Stimulated activated CD8-positive, alpha-beta memory T cell treated with anti-CD3 and anti-CD28 coated beads, Interleukin-12 subunit alpha, Interleukin-12 subunit beta, amount 100 ng/mL, for 1 hour (primary cell): ENCODE data around the gene ELP1.
"Not testable (repeated sequence)": the region's sequence is repeated elsewhere in the genome, so short reads cannot be mapped to it uniquely, and the experiment has no call there.

Source experiments
- DNase-seq: peaks from one replicate; pipeline ENCODE4 v3.0.0-alpha.2; 2020; ENCODE audit warnings: low read depth

The ELP1 gene, protein sequence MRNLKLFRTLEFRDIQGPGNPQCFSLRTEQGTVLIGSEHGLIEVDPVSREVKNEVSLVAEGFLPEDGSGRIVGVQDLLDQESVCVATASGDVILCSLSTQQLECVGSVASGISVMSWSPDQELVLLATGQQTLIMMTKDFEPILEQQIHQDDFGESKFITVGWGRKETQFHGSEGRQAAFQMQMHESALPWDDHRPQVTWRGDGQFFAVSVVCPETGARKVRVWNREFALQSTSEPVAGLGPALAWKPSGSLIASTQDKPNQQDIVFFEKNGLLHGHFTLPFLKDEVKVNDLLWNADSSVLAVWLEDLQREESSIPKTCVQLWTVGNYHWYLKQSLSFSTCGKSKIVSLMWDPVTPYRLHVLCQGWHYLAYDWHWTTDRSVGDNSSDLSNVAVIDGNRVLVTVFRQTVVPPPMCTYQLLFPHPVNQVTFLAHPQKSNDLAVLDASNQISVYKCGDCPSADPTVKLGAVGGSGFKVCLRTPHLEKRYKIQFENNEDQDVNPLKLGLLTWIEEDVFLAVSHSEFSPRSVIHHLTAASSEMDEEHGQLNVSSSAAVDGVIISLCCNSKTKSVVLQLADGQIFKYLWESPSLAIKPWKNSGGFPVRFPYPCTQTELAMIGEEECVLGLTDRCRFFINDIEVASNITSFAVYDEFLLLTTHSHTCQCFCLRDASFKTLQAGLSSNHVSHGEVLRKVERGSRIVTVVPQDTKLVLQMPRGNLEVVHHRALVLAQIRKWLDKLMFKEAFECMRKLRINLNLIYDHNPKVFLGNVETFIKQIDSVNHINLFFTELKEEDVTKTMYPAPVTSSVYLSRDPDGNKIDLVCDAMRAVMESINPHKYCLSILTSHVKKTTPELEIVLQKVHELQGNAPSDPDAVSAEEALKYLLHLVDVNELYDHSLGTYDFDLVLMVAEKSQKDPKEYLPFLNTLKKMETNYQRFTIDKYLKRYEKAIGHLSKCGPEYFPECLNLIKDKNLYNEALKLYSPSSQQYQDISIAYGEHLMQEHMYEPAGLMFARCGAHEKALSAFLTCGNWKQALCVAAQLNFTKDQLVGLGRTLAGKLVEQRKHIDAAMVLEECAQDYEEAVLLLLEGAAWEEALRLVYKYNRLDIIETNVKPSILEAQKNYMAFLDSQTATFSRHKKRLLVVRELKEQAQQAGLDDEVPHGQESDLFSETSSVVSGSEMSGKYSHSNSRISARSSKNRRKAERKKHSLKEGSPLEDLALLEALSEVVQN (N-terminal part only)

DNA sequence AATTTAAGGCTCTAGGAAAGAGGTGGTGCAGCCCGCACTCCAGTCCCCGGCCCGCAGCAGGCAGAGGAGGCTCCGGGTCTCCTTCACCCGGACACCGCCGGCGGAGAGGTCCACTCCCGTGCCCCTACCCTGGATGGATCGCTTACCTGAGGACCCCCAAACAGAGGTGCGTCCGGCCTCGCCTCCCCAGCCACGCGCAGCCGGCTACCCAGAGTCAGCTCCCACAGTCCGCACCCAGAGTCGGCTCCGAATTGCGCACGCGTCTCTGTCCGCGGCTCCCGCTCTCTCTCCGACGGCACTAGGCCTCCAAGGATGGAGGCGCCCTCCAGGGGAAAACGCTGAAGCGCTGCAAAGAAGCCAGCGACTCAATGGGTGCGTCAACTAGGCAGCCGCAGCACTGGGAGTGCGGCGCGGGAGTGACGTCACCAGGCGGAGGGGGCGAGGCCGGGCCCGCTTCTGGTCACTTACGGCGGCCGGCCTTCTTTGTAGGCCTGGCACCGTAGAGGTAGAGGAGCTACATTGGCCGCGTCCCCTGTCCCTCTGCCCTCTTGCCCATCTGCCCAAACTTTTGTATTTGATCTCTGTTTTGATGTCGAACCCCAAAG is at the start of gene ELP1:
TSS of gene ELP1 (minus strand) at position 407 of the 605 bp plus-strand sequence. CDS start 2,978 bp downstream, outside the sequence.
- peak; percentile 87 for DNase-seq

DNA sequence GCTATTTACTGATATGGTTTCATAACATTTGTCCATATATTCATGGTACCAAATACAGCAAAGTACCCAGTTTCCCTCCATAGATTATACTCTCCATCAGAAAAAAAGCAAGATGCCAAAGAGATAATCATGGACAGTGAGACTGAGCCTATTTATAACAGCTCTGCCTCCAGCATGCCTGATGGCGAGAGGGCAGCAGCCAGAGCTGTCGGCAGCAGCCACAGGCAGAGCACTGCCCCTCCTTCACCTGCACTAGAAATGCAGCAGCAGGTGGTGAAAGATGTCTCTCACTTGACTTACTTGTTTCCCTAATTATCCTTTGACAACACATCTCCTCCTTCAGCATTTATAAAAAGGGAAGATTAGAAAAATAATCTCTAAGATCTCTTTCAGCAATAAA is 47.0 kb upstream of the ELP1 start:
- no peak for DNase-seq

DNA sequence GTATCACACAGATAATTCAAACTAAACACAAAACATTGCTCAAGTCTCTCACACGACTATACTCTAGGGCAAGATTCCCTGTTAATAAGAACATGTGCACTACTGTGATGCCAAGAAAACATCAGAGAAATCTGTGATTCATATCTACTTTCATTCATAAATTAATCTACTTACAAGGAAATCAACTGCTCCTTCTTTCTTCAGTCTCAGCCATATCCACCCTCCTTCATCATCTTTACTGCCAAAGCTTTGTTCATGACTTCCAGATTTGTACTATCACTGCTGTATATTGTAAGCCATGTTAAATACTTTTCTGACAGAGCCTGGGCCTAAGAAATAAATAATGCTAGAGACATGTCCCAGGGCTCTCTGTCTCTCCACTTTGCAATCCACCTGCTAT is 44.3 kb upstream of the ELP1 start:
- DNase-seq = no peak

DNA sequence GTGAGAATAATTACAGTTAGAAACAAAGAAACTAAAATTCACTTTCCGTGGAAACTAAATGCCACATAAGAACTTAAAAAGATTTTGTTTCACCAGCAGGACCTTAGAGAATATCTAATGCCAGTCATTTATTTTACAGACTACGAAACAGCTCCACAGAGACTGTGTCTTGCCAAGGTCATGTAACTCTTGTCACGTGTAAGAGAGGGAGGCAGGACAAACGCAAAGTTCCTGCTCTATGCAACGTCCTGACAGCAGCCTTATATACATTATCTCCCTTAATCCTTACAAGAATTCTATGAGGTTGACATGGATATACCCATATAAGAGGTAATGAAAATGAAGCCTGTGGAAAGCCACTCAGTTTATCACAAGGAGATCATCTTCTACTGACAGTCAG is 40.0 kb upstream of the ELP1 start:
- no peak for DNase-seq

DNA sequence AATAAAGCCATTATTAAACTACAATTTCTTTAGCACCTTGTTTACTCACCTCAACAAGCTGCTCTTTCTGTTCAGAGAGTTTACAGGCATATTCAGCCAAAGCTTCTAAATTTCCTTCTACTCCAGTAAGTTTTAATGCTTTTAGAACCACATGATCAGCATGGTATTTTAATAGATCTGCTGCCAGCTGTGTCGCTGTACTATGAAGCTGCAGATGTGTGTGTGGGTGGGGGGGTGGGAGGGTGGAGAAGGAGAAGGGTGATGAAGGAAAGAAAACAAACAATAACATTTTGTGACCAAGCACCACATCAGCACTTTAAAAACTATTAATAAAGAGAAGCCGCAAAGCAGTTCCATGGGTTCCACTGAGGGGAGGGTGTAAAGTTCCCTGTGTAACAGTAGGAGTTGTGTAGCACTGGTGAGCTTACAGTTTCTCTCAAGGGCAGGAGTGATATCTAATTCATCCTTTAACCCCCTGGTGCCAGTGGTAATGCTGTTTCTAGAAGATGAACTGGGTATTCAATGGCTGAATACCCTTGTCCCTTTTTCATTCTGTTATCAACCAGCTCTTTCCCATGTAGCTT is 38.8 kb upstream of the ELP1 start:
- DNase-seq = no peak

DNA sequence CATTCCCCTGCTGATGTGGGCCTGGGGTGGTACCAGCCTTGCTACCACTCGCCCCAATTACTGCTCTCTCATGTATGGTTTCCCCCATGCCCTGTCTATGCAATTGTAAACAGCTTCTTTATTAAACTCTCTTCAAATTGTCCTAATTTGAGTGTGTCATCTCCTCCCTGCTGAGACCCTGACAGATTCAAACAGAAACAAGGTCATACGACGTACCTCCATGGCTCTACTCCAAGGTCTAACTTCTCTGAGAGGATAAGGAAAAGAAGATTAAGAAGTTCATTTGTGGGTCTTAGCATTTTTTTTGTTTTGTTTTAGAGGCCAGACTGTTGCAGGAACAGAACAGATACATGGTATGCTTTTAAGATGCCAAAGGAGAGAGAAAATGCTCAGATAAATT is 38.3 kb upstream of the ELP1 start:
- DNase-seq = no peak

DNA sequence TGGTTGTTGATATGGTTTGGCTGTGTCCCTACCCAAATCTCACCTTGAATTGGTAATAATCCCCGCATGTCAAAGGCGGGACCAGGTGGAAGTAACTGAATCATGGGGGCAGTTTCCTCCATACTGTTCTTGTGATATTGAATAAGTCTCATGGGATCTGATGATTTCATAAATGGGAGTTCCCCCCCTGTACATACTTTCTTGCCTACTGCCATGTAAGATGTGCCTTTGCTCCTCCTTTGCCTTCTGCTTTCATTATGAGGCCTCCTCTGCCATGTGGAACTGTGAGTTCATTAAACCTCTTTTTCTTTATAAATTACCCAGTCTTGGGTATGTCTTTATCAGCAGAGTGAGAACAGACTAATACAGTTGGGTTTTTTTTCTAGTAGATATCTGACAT is 37.5 kb upstream of the ELP1 start:
- not testable (repeated sequence) for DNase-seq

DNA sequence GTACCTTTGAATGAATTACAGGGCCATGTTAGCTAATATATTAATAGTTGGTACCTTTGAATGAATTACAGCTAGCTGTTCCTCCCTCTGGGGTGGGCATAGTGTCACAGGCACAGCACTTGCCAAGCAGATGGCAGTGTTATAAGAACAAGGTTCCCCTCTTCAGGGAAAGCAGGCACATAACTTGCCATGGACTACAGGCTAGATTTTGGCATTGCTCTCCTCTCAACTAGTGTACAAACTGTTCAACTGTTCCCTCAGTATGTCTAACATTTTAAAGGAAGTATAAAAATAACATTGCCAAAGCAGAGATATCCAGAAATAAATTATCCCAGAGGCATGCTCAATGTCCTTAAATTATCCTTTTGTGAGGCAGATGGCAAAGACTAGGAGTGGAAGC is 34.0 kb upstream of the ELP1 start:
- DNase-seq = no peak

DNA sequence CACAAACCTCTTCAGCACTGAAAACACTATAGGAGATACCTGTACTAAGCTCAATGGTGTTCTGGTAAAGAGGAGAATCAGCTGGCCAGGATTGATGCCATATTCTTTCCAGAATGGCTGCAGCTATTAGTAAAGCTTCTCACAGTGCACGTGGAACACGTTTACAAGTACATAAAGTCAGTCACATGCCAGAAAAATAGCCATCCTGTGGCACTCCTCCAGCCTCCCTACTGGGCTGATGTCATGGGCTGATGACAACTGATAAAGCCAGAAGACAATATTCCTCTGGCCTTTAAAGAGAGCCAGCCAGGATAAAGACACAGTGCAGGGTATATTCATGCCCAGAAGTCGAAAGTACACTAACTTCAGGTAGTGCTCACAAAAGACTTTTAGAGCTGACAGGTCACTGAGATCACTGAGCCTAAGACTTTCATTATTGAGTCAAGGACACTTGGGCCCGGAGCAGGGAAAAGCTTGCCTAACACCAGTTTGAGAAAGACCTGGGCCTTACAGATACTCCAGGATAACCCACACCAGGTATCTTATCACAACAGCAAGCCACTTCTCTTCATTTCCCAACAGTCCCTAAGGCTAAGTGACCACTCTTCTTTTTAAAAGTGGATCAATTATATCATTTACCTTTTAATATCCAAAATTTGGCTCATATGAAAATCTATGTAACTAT is 29.7 kb upstream of the ELP1 start:
- DNase-seq = no peak

DNA sequence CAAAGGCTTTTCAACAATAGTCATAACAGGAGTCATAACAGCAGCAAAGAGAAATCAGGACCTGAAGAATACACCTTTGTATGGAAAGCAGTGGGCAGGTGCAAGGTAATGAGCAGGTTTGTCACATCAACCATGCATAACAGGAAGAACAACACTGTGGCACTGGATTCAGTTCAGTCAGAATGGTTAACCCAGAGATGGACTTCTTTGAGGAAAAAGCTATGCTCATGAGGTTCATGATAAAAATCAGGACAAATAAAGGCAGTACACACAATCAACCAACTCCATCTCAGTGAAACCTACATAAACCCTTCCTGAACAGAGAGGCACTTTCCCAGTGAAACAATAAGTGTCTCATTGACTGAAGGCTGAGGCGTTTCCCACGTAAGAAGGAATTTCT is 27.2 kb upstream of the ELP1 start:
- no peak for DNase-seq

DNA sequence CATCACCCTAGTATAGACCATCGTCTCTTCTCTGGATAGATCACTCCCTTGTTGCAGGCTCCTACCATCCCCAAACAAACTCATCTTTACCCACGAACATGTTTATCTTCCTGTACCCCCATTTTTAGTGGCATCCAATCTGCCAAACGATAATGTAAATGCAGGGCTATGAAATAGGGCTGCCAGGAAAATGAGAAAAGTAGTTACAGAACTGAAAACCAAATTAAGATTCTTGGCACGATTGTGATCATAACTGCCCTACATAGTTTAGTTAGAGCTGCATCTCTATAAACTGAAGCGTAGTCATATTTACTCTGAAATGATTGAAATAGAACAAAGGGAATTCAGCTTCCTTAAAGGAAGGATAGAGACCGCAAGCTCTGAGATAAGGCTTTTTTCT is 26.4 kb upstream of the ELP1 start:
- DNase-seq = no peak

DNA sequence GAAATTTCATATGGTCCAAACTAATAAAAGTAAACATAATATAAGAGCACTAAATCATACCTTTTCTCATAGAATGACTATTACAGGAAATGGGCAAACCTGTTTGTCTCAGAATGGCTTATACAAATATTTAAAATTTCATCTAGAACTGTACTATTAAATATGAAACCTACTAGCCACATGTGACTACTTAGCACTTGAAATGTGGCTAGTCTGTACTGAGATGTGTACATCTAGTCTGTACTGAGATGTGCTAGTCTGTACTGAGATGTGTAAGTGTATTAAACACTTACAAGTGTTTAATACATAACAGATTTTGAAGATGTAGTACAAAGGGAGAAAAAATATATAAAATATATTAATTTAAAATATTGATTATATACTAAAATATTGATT is 22.7 kb upstream of the ELP1 start:
- no peak for DNase-seq

DNA sequence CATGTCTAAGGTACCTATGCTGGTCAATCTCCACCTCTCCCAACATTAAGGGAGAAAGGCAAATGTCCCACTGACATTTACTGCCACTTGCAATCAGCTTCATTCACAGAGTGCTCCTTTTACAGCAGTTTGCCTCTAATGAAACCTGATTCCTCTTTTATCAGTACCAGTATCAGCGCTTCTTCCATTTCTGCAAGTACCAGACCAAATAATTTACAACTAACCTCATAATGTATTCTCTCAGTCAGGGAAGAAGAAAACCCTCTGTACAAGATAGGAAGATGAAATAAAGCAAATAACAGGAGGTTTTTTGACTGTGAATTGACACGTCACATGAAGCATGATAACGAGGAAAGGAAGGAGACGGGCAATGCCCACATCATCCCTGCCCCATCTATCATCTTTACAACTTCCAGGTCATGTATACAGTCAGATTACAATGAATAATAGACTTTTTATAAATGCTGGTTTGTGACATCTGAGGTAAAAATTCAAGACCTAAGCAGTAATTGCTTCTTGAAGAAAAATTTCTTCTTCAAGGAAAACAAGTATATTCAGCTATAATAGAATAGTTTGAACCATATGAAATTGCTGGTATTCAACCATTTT is 22.2 kb upstream of the ELP1 start:
- no peak for DNase-seq

DNA sequence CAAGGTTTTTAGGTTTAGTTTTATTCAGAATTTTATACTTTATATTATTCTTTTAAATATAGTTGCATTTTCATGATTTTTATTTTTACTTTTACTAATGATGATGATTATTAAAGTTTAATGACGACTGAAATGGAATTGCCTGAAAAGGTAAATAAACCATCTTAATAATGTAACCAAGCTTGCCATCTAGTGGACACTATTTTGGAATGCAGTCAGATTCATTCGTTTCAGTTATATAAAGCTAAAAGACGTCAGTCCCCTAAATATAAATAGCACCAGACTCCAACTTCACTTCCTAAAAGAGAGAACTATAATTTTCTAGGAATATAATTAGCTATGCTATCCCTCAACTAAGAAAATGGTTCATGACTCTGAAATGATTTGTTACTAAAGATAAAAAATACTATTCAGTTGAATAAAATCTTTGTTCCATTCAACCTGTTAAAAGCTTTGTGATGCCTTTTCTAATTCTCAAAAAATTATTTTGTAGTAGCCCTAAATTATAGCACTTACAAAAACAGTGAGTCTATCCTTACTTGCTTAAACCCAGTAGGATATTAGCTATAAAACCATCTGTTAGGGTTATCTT is 20.2 kb upstream of the ELP1 start:
- DNase-seq = no peak

DNA sequence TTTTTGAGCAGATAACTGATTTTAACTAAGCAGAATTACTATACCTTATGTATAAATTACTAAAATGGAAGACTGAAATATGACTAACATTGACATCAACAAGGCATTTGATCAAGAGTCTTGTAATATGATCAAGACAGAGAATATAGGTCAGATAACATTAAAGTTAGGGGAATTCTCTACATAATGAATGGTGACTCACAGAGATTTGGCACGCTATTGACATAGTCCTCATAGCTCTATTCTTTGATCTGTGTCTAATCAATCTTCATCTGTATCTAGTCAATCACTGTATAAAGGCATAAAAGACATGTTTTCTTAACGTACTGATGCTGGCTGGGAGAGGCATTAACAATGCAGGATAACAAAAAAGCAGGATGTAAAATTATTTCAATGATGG is 17.7 kb upstream of the ELP1 start:
- DNase-seq = no peak

DNA sequence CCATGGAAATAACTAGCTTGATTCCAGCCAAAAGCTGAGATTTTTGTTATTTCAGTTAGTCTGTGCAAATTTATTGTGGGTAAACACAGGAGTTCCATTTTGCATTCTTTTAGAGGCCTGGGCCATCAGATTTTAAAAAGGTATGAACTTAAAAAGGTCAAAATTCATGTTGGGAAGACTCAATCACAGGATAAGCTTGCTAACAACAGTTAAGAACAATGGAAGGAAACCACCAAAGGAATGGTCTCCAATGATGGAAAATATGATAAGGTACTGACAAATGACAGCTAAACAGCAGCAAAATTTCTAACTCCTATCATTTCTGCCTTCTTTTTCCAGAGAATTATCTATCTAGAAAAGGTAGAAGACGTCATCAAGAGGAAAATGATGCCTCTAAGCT is 16.2 kb upstream of the ELP1 start:
- DNase-seq = no peak

DNA sequence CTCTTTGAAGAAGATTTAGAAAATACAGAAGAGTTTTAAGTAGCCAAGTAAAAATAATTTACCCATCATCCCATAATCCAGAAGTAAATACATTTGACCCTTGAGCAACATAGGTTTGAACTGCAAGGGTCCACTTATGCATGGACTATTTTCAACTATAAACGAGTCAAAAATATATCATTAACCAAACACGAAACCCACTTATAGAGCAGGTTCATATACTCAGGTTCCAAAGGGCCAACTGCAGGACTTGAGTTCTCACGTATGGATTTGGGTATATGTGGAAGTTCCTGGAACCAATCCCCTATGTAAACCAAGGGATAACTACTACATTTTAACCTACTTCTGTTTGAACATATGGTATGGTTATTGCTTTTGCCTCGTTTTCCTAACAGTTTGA is 6.1 kb upstream of the ELP1 start:
- no peak for DNase-seq

DNA sequence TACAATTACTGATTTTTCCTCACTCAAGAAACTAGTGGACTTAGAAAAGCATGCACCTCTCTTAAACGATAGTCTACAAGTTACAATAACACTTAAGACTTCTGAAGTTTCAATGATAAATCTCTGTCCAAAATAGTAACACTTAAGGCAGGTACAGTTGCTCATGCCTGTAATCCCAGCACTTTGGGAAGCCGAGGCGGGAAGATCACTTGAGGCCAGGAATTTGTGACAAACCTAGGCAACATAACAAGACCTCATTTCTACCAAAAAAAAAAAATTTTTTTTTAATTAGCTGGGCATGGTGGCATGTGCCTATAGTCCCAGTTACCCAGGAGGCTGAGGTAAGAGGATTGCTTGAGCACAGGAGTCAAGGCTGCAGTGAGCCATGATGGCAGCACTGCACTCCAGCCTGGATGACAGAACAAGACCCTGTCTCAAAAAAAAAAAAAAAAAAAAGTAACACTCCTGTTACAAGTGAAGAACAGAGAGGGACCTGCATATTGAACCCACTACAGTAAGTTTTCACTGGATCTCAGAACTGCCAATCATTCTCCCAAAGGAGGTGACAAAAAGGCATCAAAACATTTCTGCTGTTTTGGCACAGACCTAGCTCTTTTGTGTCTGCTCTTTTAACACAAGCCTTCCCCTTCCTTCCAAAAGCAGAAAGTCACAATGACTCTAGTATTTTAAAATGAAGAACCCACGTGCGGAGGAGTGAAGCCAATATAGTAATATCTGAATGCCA is 3.8 kb upstream of the ELP1 start:
- no peak for DNase-seq

DNA sequence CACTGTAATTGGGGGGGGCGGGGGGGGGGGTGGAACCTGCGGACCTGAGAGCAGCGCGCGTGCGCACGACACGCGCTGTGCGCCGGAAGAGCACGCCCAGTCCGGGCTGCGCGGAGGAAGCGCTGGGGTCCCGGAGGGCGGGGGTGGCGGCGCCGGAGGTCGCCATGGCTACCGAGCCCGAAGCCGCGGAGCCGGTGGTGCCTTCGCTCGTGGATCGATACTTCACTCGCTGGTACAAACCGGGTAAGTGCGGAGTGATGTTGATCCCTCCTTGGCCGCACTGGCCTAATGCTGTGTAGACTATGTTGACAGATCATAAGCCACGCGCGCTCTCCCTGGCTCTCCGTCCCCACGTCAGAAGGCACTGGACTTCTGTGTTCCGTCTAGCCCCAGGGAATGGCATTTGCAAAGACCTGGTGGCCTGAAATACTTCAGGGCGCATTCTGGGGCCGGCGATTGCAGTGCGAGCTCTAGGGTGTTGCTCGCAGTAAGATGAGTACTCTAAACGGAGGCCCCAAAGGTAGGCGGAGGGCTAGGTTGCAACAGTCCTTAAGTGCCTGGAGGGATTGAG is 484 bp upstream of the ELP1 start, which contains the start of gene ABITRAM:
TSS of gene ABITRAM (plus strand) at position 78 of the 571 bp plus-strand sequence. CDS start at position 165, 87 bp downstream.
- peak; percentile 53 for DNase-seq
